ENCODE data around the gene TANC1. TPM values are rescaled to one million over a fixed set of nuclear protein-coding genes. Genes with fewer than 3 reads are reported as not detected.

TANC1 gene
- total RNA-seq, 2 donors from 2014 or later, result 70.1 to 86.1 TPM

GRCh38 chr2:159175927-159176326 lies 207.5 kb downstream of the TANC1 start:
- ATAC-seq (ENCODE audit: insufficient number of reproducible peaks, low FRiP score, low read depth) (no peak), DNase-seq (ENCODE audit: low spot score) (no peak)
- no peak for TF ChIP-seq CTCF (IDR thresholded peaks at IDR 0.05)
- no peaks in the 10 kb centered on the region for H3K27me3 ChIP-seq (replicated peaks; ENCODE audit: insufficient read depth)
- no peak overlapping the region for H3K27ac ChIP-seq
- no peaks in the 10 kb centered on the region for H3K4me1 ChIP-seq (ENCODE audit: control insufficient read depth in 1 of 2, low read depth in 2 of 2)
- no peaks in the 10 kb centered on the region for H3K9me3 ChIP-seq
- H3K36me3 ChIP-seq, result peaks cover 15% of the 10 kb centered on the region
- no peak overlapping the region for H3K4me3 ChIP-seq

GRCh38 chr2:159176555-159176954 lies 208.1 kb downstream of the TANC1 start:
- Histone ChIP-seq H3K9me3 (no peaks in the 10 kb centered on the region), H3K36me3 (peaks cover 15% of the 10 kb centered on the region), H3K27ac (no peak overlapping the region), H3K27me3 (replicated peaks; ENCODE audit: insufficient read depth) (no peaks in the 10 kb centered on the region), H3K4me1 (ENCODE audit: control insufficient read depth in 1 of 2, low read depth in 2 of 2) (no peaks in the 10 kb centered on the region), H3K4me3 (no peak overlapping the region)
- ATAC-seq (ENCODE audit: insufficient number of reproducible peaks, low FRiP score, low read depth) (no peak), DNase-seq (ENCODE audit: low spot score) (no peak)
- TF ChIP-seq CTCF (IDR thresholded peaks at IDR 0.05), result no peak

- Histone ChIP-seq H3K4me3 (no peak overlapping the region), H3K36me3 (peaks cover 15% of the 10 kb centered on the region), H3K27me3 (replicated peaks; ENCODE audit: insufficient read depth) (no peaks in the 10 kb centered on the region), H3K27ac (no peak overlapping the region), H3K9me3 (no peaks in the 10 kb centered on the region), H3K4me1 (ENCODE audit: control insufficient read depth in 1 of 2, low read depth in 2 of 2) (no peaks in the 10 kb centered on the region)
- ATAC-seq (ENCODE audit: insufficient number of reproducible peaks, low FRiP score, low read depth), result no peak
- no peak for DNase-seq (ENCODE audit: low spot score)
- TF ChIP-seq CTCF (IDR thresholded peaks at IDR 0.05), result no peak
Measured at GRCh38 chr2:159177357-159177756, 208.9 kb downstream of the TANC1 start.

- DNase-seq (ENCODE audit: low spot score) (no peak), ATAC-seq (ENCODE audit: insufficient number of reproducible peaks, low FRiP score, low read depth) (no peak)
- no peak for TF ChIP-seq CTCF (IDR thresholded peaks at IDR 0.05)
- H3K9me3 ChIP-seq, result no peaks in the 10 kb centered on the region
- H3K27me3 ChIP-seq (replicated peaks; ENCODE audit: insufficient read depth), result no peaks in the 10 kb centered on the region
- no peak overlapping the region for H3K4me3 ChIP-seq
- H3K27ac ChIP-seq, result no peak overlapping the region
- no peaks in the 10 kb centered on the region for H3K4me1 ChIP-seq (ENCODE audit: control insufficient read depth in 1 of 2, low read depth in 2 of 2)
- peaks cover 15% of the 10 kb centered on the region for H3K36me3 ChIP-seq
Measured at GRCh38 chr2:159177957-159178356, 209.5 kb downstream of the TANC1 start.

- Histone ChIP-seq H3K9me3 (no peaks in the 10 kb centered on the region), H3K27ac (no peak overlapping the region), H3K27me3 (replicated peaks; ENCODE audit: insufficient read depth) (no peaks in the 10 kb centered on the region), H3K4me3 (no peak overlapping the region), H3K4me1 (ENCODE audit: control insufficient read depth in 1 of 2, low read depth in 2 of 2) (no peaks in the 10 kb centered on the region), H3K36me3 (peaks cover 15% of the 10 kb centered on the region)
- ATAC-seq (ENCODE audit: insufficient number of reproducible peaks, low FRiP score, low read depth), result no peak
- no peak for TF ChIP-seq CTCF (IDR thresholded peaks at IDR 0.05)
- DNase-seq (ENCODE audit: low spot score), result no peak
Measured at GRCh38 chr2:159179096-159179495, 210.7 kb downstream of the TANC1 start.

Measured in thoracic aorta (tissue), 2 donors.